ENCODE data around the gene MLC1. TPM values are rescaled to one million over a fixed set of nuclear protein-coding genes. Genes with fewer than 3 reads are reported as not detected.

Gene MLC1
- total RNA-seq, 1 experiment from 2014 or later: 0.02 TPM

DNA sequence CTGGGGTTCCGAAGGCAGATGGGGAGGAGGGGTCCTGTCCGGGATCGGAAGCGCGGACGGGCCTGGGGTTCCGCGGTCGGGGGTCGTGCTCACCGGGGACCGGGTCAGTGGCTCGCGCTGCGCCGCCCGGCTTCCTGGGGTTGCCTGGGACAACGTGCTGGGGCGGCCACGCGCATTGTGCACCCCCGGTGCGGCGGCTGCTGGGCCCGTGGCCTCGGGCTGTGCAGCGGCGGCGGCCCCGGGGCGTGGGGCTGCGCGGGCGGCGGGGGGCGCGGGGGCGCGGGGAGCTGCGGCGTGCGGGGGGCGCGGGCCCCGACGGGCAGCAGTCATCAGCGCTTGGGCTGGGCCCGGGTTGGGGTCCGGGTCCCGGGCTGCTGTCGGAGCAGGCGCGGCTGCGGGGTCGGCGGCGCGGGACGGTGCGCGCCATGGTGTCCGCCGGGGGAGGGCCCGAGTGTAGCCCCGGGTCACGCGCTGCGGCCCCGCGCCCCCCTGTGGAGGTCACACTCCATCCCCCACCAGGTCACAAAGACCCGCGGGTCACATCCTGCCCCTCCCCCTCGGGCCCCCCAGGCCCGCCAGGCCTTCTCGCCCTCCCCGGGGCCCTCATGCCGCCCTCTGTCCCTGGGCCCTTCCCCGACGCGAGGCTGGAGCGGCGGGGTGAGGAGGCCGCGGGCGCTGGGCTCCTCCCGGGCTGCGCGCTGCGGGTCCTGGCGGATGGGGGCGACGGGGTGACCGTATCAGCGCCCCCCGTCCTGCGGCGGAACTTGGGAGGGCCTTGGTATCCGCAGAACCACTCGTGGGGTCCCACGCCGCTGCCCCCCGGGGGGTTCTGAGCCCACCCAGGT is 26.9 kb downstream of the MLC1 start, which contains the start of gene TTLL8:
TTLL8 (minus strand) TSS at position 238 of the 845 bp plus-strand sequence.
- DNase-seq (ENCODE audit: low spot score): no peak

DNA sequence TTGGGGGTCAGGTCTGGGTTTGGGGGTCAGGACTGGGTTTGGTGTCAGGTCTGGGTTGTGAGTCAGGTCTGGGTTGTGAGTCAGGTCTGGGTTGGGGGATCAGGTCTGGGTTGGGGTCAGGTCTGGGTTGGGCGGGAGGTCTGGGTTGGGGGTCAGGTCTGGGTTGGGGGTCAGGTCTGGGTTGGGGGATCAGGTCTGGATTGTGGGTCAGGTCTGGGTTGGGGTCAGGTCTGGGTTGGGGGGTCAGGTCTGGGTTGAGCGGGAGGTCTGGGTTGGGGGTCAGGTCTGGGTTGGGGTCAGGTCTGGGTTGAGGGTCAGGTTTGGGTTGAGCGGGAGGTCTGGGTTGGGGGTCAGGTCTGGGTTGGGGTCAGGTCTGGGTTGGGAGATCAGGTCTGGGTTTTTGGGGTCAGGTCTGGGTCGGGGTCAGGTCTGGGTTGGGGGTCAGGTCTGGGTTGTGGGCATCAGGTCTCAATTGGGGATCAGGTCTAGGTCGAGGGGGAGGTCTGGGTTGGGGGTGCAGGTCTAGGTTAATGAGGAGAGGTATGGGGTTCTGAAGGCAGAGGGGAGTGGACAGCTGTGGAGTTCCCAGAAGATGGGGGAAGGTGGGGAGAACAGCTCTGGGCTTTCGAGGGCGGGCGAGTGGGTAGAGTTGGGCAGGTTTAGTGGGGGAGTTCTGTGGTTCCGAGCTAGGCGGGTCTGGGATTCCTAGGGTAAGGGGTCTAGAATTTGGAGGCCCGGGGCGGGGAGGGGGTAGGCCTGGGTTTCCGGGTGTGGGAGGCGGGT is 27.8 kb downstream of the MLC1 start:
- DNase-seq (ENCODE audit: low spot score): no peak

DNA sequence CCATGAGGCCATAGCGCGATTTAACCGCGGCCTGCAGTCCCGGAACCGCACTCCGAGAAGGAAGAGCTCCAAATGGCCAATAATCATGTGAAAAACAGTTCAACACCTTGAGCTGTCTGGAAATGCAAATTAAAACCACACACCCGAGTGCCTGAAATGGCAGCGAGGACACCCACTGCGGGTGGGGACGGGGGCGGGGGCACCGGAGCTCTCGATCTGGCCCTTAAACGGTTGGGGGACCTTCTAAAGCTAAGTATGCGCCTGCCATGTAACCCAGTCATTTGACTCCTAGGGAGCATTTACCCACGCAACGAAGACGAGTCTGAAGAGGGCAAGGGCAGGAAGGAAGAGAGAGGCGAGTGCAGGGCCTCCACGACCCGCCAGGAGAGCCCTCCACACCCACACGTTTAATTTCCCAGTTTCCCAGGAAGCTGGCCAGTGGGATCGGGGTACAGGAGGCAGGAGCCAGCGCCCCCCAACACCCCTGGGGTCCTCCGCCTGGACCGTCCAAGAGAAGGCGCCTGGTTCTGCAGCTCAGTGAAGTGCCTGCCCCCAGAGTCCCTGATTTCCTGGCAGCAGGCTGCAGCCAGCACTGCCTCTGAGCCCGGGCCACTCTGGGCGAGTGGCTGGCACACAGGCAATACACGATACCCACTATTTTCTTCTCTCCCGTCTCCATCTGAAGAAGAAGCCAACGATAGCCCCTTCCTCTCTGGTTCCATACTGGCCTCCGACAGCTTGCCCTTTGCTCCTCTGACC is 28.8 kb downstream of the MLC1 start:
- no peak for DNase-seq (ENCODE audit: low spot score)

DNA sequence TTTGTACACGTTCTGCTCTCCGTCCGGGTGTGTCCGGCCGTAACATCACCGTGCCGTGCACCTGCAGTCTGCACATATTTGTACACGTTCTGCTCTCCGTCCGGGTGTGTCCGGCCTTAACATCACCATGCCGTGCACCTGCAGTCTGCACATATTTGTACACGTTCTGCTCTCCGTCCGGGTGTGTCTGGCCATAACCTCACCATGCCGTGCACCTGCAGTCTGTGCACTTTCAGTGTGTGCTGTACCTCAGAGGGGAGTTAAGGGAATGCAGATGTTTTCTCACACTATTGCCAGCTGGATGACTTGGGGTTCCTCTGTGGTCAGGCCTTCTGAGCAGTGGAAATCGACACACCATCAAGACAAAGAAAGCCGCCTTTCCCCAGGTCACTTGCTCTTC is 31.4 kb downstream of the MLC1 start:
- DNase-seq (ENCODE audit: low spot score): no peak

DNA sequence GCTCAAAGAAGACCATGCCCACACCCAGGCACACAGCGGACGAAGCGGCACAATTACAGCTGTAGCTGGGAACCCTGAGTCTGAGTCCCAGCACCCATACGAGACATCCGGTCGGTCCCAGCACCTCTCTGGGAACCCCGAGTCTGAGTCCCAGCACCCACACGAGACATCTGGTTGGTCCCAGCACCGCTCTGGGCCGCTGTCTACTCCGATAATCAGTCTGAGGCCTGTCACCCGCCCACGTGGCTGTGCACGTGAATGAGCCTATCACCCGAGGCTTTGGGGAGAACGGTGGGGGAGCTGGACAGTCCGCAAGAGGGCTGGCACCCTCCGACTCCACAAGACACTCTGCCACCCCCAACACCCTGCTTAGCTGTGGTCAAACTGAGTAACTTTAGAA is 33.3 kb downstream of the MLC1 start:
- no peak for DNase-seq (ENCODE audit: low spot score)

DNA sequence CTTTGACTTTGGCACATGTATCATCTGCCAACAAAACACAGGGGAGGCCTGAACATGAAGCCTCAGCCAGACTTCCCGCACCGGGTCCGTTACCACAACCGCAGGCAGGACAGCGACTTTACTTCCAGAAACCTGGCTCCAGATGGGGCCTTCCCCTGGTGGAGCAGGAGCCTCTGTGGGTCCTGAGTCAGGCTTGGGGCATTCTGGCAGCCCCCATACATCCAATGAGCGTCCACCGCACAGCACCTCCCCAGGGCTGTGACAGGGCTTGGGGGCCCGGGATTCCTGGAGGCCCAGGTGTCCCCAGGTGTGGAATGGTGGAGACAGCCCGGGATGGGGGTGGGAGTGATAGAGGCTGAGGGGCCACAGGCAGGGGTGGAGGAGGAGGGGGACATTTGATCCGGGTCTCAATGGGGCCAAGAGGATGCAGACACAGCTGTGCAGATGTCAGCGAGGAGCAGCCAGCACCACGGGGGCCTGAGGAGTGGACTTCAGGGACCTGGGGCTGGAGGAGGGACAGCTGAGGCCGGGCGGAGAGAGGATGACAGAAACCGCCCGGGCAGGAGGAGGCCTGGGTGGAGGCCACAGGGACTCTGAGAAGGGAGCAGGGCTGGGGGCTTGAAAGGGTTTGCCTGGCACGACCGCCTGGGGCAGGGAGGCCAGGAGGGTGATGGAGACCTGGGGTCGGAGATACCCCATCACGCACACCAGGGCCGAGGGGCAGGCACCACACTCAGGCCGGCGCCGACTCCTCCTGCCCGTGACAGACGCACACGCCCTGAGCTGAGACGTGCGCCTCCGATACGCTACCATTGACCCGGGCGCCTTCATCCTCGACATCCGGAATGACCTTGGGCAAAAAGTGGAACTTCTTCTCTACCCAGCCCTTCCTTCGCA is 35.7 kb downstream of the MLC1 start:
- DNase-seq (ENCODE audit: low spot score): no peak

DNA sequence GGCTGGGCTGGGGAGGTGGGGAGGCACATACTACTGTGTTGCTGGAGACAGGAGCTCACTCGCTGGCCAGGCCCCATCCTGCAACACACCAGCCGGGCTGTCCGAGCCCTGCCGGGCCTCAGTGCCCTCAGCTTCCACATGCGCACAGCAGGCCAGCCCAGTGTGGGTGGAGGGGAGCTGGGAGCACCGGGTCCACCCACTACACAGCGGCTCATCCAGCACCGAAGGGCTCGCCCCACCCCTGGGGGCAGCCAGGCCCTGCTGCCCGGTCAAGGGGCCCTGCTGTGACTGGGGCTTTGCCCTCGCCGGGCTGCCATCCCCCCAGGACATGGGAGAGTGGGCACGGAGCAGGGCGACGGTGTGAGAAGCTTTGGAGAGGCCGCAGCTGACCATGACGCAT is 36.4 kb downstream of the MLC1 start:
- no peak for DNase-seq (ENCODE audit: low spot score)

DNA sequence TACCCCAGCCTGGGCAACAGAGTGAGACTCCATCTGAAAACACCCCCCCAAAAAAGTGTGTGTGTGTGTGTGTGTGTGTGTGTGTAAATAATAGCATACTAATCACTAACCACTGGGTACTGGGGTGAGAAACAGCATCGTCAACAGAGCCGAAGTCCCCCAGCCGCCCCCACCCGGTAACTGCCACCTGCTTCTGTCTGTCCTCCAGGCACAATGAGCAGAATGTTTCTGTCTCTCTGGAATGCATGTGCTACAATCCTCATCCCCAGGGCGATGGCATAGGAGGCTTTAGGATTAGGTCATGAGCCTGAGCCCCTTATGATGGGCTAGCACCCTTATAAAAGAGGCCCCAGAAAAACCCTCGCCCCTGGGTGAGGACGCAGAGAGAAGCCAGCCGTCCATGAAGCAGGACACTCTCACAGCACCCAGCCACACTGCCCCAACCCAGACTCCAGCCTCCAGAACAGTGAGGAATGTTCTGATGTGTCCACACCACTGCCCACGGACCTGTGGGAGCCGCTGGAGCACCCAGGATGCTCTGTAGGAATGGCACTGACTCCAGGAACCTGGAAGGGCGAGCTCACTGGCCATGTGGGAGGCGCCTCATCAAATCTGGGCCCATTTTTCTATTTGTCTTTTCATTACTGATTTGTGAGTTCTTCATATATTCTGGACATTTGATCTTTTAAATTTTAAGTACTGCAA is 37.0 kb downstream of the MLC1 start:
- no peak for DNase-seq (ENCODE audit: low spot score)

DNA sequence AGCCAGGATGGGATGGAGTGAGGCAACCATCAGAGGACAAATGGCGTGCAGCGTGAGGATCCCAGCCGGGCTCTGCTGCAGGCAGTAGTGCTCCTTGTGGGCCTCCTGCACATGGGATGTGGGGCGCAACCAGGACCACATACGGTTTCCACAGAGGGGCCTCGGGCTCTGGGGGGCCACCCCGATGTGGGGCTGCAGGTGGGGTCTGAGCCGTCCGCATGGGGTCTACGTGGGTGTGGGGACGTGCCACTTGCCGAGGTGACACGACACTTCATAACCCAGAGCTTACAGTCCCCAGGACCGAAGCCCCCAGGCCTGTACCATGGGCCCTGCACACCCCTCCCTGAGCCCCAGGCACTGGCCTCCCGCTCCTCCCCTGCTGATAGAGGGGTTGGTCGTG is 37.9 kb downstream of the MLC1 start:
- DNase-seq (ENCODE audit: low spot score): no peak

DNA sequence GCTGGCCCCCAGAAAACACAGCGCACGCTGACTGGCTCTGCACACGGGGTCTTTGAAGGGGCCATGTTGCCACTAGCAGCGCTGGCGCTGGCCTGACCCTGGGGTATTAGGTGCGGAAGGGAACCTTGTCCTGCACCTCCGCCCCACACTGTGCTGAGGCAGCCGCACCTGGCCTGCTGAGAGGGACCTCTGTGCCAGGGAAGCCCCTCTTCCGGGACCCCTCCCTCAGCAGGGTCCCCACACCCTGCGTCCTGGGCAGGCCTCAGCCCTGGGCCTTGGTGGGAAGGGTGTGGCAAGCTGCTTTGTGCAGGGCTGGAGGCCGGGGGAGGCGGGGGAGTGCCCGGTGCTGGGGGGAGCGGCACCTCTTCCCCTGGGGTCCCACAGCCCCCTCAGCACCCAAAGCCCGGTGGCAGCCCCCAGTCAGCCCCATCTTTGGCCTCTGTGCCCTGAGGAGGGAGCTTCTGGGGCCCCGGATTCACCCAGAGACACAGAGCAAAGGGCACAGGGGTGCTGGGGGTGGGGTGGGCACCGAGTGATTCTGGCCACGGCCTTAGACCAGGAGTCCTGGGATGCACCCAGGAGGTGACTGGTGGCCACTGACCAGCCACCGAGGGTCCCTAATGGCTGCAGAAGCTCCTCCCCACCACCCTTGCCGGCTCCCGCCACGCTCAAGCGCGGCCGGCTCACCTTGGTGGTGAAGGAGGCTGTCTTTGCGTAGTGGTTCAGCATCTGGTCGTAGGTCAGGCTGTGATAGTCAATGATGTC is 38.6 kb downstream of the MLC1 start:
- DNase-seq (ENCODE audit: low spot score): no peak

DNA sequence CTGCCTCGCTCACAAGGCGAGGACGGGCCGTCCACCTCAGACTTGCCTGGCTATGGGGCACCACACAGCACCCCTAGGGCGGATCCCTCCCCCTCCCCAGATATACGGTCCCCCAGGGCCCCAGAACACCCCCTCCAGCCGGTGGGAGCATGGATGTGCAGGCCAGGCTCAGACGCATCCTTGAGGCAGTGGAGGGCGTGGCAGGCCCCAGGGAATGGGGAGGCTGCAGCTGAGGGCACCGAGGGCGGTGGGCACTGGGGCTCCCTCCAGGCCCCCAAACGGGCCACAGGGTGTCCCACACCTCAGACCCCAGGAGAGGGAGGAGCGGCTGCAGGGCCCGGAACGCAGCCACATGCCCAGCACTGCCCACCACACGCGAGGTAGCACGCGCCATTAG is 39.2 kb downstream of the MLC1 start:
- DNase-seq (ENCODE audit: low spot score): no peak

DNA sequence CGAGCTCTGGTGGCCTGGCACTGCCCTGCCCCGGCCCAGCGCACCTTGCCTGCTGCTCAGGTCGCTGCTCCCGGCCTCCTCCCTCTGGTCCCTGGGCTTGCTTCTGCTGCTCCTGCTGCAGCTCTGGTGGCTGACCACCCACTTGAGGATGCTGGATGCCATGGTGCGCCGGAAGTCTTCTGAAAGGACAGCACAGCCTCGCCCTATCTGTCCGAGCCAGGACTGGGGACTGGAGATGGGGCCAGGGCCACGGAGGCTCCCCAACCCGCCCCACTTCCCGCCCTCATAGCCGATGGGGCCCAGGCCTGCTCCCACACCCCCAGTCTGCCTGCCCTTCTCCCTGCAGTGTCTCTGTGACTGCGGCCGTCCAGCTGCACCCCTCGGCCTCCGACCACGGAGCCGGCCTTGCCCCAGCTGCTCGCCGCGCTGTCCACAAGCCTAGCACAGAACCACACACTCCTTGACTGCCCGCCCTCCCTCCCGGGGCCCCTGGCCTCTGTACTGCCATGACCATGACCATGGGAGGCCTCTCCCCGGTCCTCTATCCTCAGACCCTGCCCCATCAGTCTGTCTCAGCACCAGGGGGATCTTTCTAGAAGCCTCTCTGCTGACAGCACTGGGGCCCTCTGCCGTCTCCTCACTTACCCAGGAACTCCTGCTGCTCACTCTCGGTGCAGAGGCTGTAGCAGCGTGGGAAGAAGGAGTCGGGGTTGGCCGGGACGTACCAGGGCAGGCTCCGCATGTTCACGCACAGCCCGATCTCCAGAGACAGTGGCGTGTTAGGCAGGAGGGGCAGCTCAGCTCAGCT is 39.8 kb downstream of the MLC1 start:
- no peak for DNase-seq (ENCODE audit: low spot score)

DNA sequence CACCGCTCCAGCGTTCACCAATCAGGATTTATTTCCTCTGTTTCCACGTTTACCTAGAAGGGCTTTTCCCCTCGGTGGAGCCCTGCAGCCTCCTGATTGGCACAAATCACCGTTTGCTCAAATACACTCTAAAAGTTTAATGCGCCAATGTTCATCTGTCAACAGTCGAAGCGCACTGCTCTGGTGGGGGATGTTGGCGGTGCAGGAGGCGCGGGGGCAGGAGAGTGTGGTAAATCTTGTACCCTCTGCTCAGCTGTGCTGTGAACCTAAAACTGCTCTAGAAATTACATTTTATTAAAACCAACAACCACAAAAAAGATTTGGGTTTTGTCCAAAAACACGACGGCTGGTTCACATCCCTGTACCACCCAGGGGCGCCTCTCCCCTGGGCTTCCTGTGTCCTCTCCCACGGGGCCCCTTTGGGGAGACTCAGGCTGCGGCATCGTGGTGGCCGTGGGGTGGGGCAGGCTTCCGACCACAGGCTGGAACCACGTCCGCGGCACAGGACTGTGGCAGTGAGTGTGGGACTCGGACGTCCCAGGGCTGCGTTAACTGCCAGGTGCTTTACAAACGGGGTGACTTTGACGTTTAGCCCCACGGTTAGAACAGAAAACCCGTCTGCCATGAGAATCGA is 40.6 kb downstream of the MLC1 start:
- no peak for DNase-seq (ENCODE audit: low spot score)

DNA sequence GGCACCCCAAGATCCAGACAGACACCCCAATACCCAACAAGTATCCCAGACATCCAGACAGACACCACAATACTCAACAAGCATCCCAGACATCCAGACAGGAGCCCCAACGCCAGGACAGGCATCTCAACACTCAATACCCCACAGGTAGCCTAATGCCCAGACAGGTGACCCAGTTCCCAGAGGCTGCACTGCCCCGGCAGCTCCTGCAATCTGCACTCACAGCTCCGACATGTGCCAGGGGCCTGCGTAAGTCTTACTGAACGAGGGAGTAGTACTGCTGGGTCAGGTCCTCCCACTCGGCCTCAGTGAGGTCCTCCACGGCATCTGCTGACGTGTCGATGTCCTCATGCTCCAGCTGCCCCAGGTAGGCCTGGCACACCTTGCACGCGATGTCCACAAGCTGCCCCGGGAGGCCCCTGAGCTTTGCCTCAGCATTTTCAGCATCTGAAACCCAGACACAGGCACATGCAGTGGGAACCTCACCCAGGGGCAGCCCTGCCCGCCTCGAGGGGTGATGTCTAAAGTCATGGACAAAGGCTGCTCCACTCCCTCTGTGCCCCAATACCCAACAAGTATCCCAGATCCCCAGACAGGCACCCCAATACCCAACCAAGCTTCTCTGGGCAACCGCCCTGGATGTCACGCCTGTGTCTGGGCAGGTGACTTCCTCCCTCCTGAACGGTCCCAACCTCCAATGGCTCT is 43.7 kb downstream of the MLC1 start:
- no peak for DNase-seq (ENCODE audit: low spot score)

DNA sequence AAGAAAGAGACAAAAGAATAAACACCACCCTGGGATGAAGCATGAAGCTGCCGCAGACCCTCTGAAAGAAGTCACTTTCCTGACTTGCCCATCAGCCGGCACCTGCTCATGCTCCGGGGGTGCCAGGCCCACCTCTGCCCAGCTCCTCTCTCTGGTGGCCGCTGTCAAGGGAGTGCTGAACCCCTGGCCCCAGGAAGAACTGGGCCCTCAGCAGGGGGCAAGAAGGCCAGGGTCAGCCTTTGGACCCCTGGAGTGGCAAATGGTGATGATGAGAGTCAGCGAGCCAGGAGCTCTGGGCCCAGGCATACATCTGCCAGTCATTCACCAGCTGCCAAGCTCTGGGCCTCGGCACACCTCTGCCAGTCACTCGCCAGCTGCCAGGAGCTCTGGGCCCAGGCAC is 44.5 kb downstream of the MLC1 start:
- no peak for DNase-seq (ENCODE audit: low spot score)

DNA sequence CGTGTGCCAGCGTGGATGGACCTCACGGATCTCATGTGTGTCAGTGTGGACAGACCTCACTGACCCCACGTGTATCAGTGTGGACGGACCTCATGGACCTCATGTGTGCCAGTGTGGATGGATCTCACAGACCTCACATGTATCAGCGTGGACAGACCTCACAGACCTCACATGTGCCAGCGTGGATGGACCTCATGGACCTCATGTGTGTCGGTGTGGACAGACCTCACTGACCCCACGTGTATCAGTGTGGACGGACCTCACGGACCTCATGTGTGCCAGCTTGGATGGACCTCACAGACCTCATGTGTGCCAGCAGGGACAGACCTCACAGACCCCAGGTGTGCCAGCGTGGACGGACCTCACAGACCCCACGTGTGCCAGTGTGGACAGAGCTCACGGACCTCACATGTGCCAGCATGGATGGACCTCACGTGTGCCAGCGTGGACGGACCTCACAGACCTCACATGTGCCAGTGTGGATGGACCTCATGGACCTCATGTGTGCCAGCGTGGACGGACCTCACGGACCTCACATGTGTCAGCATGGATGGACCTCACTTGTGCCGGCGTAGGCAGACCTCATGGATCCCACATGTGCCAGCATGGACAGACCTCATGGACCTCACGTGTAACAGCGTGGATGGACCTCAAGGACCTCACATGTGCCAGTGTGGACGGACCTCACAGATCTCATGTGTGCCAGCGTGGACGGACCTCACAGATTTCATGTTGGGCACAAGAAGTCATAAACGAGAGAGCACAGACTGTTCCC is 45.4 kb downstream of the MLC1 start:
- no peak for DNase-seq (ENCODE audit: low spot score)

All from A172 (cell line).